Measurements from ENCODE around the gene STOX1.
"Not testable (repeated sequence)": the region's sequence is repeated elsewhere in the genome, so short reads cannot be mapped to it uniquely, and the experiment has no call there.

GRCh38 chr10:68932860-68933259 is 105.5 kb downstream of the STOX1 start:
- TF ChIP-seq POLR2A, CTCF (IDR thresholded peaks at IDR 0.05): not testable (repeated sequence)
